Medulla oblongata (tissue), 1 donor: Measurements from ENCODE around the gene GBA3.

Experiments used
- DNase-seq: peaks from one replicate; pipeline ENCODE4 v3.0.0-alpha.2; 2015; ENCODE audit errors: extremely low spot score

The GBA3 gene

DNA sequence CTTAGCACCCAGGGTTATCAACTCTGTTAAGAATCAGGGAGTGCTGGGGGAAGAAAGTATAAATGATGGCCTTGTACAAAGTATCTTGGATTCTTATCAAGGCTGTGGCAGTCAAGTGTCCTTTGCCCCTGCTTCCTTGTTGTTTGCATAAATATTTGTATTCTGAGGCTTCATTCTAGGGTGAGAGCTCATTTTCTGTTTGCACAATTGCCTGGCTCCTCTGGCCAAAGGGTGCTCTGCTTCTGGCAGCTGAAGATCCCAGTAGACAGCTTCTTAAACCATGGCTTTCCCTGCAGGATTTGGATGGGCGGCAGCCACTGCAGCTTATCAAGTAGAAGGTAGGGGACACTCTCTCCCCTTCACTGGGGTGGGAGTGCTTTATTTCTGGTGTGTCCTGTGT lies at the start of gene GBA3:
TSS of gene GBA3 (plus strand) at position 202 of the 400 bp plus-strand sequence.
- no peak for DNase-seq

DNA sequence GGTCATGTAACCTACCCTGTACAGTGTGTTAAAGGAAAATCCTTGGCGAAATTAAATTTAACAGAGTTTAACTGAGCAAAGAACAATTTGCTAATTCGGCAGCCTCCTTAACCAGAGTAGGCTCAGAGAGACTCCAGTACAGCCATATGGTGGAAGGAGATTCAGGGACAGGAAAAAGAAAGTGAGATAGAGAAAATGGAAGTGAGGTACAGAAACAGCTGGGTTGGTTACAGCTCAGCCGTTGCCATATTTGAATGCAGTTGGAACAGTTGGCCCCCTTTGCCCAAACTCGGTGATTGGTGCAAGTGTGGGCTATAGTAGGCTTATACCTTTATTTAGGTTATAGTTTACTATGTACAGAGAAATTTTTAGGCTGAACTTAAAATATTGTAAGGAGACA lies 48.8 kb upstream of the GBA3 start:
- DNase-seq = no peak

DNA sequence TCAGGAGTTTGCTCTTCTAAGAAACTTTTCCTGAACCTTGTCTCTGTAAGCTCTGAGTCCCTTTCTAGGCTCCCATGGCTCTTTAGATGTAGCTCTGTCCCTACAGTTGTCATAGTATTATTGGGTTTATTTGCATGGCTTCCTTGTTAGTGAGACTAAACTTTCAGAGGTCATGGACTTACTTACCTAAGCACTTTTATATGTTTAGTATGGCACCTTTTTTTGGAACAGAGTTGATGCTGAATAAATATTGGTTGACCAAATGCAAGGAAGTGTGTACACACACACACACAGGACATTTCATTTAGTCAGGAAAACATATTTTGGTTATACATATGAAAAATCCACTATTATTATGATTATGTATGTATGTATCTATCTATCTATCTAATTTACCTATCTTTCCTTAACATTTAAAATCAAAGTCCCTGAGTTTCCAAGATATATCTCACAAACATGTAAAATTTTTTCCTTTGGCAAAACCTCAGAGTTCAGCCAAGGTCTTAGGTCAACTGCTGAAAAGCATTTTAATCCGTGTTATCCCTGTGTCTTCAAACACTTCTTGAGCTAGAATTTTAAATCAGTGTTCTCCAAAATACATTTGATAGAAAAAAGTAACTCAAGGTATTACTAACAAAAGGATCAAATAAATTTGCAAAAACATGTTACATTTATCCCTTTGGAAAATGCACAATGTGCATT lies 47.1 kb upstream of the GBA3 start:
- no peak for DNase-seq

DNA sequence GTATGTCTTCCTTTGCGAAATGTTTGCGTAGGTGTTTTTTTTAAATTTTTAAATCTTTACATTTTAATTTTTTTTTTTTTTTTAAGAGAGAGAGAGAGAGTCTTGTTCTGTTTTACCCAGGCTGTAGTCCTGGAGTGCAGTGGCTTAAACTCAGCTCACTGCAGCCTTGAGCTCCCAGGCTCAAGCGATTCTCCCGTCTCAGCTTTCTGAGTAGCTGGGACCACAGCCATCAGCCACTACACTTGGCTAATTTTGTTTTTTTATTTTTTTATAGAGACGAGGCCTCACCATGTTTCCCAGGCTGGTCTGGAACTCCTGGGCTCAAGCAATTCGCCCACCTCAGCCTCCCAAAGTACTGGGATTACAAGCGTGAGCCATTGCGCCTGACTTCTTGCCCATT lies 43.7 kb upstream of the GBA3 start:
- DNase-seq = no peak

DNA sequence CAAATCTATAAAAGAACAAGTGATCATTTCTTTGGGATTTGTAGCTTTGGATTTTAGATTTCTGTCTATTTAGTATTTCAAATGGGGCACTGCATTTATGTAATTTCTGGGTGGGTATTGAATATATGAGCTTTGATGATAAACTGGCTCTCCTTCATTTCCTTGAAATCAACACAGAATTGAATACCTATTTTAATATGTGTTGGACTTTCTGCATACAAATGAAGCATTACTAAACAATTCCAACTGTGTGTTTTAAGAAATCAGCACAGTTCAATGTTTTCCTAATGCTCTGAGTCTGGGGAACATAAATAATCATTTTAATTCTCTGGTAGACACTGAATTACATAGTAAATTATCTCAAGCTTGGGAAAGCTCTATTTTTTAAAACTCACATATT lies 42.0 kb upstream of the GBA3 start:
- DNase-seq = no peak

DNA sequence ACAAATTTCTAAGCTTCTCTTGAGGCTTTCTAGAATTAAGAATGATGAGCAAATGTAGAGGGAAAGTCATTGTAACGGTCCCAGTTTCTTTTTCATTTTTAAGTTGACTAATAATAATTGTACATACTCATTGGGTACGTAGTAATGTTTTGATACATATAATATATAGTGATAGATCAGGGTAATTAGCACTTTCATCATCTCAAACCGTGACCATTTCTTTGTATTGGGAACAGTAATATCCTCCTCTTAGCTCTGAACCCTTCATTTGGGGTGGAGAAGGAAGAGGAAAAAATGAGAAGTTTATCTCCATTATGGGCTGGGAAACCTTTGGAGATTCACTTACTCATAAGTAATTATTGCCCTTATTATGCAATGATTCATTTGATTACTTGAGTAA lies 39.0 kb upstream of the GBA3 start:
- DNase-seq = no peak

DNA sequence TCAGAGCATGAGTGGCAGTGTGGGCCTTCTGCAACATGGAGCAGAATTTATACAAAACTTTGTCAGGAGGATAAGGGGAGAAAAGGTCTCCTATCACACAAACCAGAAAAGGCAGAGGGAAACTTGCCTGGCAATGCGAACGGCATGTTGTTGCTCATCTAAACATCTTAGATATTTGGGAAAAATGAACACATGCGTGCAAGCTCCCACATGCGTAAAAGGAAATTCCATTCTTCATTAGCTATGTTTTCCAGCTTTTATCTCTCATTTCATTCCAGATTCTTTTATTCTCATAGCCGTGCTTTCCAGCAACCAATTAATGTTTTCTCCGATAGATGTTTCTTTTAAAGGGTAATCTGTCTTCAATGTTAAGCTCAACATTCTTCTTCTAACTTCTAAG lies 31.3 kb upstream of the GBA3 start:
- no peak for DNase-seq

DNA sequence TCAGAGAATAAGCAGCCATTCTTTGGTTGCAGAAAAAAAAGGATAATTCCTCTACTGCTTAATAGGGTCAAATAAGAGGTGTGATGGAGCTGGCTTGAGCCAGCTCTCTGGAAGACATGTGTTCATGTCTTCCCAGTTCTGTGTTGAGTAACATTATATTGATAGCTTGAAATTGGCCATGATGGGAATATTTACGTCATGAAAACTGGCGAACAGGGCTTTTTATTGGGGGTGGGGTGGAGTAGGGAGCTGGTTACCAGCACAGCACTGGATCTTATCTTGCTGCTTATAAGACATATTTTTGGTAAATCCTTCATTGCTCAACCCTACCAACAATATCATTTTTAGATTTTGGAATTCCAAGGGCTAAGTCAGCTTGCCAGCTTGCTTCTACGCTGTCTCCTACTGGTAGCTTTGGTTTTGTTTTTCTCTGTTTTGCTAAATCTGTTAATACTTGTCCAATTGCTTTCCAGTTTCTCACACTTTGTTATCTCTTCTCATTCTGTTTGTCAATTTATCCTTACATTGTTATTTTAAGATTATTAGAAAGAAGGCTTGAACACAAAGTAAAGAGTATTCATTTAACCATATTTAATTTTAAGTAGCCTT lies 25.3 kb upstream of the GBA3 start:
- DNase-seq = no peak

DNA sequence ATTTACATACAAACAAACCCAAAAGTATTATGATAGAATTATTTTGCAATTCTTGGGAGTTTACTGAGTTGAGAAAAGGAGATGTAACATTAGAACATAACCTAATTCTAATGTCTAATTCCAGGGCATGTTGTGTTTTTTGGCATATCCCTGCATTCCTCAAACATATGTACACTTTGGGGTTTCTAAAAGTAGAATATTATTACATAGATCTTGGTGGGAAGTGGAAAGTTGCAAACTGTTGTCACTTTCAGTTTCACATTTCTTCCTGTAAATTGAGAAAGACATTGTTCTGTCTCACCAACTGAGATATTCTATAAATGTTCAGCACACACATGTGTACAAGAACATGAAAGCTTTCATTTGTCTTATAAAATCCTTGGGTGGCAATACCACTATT lies 24.4 kb upstream of the GBA3 start:
- no peak for DNase-seq

DNA sequence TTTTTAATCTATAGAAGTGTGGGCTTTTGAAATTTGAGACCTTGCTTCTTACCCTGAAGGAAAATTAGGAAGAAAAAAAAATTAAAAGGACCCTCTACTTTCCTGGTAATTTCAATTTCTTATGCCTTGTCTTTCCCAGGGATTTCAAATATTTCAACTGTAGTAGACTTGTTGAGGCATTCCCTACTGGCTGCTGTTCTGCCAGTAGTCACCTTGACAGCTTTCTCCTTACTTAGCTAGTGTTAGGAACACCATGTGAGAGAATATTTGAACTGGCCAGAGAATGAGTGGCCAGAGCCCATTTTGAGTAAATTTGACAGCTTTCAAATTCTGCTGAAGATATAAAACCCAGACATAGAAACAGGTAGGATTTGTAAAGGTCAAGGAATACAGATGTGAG lies 24.0 kb upstream of the GBA3 start:
- DNase-seq = no peak

DNA sequence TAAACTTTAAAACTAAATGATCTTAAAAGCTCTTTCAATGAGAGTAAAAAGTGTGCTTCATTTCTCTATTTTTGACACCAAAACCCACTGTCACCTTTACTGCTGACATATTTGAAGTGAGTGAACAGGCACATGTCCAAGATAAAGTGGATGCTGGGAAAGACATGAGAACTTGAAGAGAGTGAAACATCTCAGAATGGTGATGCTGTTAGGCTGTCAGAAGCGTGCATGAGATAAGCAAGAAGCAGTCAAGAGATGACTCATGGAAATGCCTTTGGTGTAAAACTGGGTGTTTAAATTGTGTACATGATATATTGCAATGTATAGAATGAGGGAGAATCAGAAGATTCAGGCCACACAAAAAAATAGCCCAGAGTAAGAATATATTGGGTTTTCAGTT lies 21.8 kb upstream of the GBA3 start:
- no peak for DNase-seq

DNA sequence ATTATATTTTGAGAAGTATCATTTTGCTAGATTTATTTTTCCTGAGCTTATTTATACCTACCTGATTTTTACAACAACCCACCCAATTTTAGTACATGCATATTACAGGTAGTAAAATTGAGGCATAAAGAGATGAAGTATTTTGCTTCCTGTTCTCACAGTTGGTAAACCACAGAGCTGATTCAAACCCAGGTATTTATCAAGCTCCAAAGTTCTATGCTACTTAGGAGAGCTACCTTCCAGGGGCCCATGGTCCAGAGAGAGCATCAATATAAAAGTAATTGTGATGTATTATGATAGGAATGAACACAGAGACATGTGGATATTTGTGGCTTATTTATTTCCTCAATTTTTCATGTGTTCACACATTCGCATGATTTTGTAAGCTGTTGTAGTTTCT lies 20.2 kb upstream of the GBA3 start:
- no peak for DNase-seq

DNA sequence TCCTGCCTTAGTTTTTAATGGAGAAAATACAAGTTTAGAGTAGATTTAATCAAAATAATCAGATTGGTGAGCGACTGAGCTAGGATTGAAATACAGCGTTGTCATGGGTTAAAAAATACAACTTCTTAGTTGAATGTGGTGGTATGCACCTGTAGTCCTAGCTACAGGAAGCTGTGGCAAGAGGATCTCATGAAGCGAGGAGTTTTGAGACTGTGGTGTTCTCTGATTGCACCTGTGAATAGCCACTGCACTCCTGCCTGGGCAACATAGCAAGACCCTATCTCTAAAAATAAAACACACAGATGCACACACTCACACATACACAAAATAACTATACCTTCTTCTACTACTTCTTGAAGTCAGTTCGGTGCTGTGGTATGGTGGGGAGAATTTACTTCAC lies 19.8 kb upstream of the GBA3 start:
- no peak for DNase-seq

DNA sequence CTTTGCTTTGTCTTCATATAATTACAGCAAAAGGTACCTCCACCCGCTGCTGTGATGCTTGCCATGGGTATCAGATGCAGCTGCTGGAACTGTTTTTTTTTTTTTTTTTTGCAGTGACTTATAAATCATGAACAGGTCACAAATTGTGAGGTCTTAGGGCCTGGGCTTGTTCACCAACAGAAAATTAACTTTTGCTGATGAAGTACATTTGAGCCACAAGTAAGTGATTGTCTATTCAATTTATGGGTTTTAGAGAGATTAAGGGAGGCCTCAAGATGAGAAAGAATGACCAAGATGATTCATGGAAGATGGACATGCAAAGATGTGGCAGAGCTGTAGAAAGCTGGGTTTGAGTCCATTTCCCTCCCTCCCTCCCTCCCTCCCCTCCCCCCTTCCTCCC lies 18.0 kb upstream of the GBA3 start:
- DNase-seq = no peak

DNA sequence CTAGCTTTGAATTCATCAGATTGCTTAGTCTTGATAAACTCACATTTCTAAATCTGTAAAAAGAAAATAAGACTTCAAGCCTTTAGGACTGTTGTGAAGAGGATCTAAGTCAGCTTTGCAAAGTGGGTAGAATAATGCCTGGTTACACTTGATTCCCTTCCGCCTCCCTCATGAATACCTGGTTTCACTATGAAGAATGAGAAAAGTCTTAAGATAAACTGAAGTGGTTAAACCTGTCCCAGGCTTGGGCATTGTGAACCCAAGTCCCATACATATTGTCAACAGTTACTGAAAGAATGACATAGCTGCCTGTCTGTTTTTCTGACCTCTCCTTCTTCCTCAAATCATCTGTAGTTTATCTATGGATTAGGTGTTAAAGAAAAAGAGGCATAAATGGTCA lies 16.7 kb upstream of the GBA3 start:
- DNase-seq = no peak

DNA sequence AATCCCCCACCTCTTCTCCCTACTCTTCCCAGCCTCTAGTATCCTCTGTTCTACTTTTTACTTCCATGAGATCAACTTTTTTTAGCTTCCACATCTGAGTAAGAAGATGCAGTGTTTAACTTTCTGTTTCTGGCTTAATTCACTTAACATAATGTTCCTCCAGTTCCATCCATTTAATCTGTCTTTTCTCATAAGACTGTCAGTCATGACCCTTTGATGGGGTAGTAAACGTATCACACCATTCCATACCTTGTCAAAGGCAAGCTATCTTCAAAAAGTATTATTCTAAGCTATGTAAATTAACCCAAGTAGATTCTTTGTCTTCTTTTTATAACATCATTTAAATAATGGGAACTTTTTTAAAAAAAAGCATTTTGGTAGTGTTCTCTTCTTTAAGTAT lies 15.0 kb upstream of the GBA3 start:
- no peak for DNase-seq

DNA sequence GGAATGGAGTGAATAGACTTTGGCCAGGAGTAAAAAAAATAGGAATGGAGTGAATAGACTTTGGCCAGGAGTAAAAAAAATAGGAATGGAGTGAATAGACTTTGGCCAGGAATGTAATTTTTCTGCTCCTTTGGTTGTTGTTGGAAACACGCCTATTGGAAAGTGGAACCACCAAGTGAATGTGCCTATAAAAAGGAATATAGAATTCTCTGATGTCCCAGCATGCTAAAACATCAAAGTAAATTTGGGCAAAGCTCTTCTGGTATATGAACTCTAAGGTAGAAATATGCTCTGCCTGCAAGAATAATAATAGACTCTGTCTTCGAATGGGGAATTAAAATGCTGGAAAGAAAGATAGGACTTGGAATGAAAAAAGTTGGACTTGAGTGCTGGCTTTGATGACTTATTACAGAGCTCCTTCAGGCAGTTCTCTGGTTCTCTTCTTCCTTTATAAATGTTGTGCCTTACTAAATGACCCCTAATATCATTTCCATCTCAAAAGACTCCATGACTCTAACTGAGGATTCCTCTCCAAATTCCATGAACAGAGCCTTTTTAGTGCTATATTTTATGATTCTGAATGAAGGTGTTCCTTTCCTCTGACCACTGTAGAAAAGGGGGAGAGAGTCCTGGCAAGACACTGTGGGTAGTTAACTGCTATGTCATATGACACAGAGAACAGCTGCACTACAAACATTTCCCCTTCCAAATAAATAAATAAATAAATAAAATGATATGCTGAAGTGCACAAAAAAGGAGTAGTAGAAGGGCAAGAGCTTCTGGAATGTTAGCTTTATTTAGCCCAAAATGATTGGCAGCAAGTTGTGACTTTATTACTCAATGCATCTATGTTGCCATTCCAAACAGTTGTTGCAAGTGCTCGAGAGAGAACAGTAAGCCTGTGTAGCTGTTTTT lies 13.5 kb upstream of the GBA3 start:
- DNase-seq = peak; percentile 48

DNA sequence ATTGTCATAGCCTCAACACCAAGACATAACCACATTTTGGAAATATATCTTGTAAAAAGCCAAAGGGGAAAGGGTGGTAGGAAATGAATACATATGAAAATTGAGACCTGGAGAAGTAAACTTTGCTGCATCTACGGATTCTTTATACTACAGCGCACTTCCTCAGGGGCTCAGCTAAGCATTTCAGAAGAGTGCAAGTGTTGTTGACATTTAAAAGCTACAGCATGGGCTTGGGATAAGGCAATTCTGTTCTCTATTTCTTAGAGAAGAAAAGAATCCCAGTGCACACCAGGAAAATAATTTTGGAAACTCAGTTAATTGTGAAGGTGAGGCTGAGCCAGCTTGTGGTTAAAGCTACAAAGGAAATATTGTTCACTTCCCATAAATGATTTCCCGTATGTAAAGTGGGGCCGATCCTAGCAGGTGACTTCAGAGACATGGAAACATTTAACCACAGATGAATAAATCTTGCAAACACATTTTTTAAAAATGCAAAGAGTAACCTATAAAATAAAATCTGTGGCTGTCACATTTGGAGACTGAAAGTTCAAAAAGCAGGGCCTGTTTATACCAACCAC lies 12.6 kb upstream of the GBA3 start:
- DNase-seq = no peak

DNA sequence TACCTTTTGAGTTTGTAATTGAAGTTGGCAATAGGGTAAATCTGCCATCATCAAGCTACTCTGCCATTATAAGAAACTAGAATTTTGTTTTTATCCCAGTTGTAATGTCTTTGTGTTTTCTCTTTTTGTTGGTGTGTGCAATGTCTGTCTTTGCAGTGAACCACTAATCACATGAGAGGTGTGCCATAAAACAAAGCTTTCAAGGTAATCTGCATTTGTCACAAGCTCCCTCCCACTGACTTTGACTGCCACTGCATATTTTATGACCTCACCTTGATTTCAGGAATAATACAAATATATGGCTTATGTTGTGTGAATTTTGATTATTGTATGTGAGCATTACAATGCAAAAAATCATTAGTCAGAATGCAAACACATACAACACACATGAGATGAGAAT lies 9.0 kb upstream of the GBA3 start:
- DNase-seq = no peak

DNA sequence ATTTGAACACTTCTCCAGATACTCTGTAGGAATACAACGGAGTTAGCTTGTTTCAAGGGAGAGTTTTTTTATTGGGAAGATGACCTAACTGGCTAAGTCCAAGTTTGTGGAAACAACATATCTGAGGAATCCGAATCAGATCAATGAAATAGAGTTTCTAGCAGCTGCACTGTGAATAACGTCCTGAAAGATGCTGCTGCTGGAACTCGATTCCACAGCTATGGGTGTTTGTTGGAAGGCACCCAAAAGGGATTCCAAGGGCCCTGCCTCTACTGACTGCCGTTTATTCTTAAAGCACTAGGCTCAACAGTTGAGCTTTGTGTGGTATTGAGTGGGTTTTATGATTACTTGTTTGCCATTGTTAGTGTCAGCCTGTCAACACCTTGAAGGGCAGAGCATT lies 6.6 kb upstream of the GBA3 start:
- DNase-seq = peak; percentile 33

DNA sequence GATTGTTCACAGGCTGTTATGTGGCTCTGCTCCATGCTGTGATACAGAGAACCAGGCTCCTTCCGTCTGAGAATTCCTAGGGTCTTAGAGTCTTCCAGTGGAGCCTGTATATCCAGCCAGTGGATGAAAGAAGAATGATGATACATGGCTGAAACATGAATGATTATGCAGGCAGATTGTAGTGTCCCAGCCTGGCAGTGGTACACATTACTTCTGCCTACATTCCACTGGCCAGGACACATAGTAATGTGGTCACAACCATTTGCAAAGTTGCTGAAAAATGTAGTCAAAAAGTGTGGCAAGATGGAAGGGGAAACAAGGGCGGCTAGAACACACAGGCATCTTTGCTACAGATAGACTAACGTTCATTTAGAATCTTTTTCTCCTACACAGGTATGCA lies 4.5 kb upstream of the GBA3 start:
- DNase-seq = no peak

DNA sequence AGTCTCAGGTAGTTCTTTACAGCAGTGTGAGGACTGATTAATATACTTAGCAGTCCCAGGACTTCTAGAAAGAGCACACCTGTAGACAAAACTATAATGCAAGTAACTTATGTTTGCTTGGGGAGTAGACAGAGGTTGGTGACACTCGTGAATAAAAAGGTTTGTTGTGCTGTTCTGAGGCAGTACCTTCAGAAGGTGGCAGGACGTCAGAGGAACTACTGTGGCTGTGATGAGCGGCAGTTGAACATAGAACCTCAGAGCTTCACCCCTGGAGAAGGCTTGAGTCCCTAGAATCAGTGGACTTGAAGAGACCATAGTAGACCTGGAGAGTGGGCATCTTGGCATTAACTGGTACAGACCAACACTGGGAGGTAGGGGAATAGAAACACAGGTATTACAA lies 3.3 kb upstream of the GBA3 start:
- no peak for DNase-seq

DNA sequence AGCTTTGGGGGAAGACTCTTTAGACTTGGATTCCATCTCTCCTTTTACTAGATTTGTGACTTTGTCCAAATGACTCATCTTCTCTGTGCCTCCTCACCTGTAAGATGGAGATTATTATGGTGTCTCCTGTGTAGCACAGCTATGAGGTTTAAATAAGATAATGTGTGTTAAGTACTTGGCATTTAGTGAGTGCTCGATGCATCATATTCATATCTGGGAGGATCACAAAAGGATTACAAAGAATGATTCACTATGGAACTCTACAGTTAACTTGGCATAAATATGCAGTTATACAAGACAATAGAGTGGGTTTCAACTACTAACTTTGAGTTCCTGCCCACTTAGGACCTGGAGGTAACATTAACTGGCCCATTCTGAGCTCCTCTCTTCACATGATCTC lies 2.3 kb downstream of the GBA3 start:
- DNase-seq = no peak
